A673 (cell line): Measurements from ENCODE around the gene SEC22A.

Source experiments
- EZH2 ChIP-seq: fragments of 200-600 bp; sonication (generic); IDR thresholded peaks from 2 replicates; pipeline ENCODE4 v1.6.1; 2017; ENCODE audit warnings: borderline replicate concordance, low read depth, mild to moderate bottlenecking, mixed read lengths, antibody characterized with exemption, low read length; ENCODE audit not compliant: poor library complexity, severe bottlenecking
- TF ChIP-seq, protein P1 (sequence below): fragments of 300-800, 200-600 bp; sonication (generic); conservative IDR thresholded peaks from 2 replicates; pipeline ENCODE4 v1.5.1; 2017; ENCODE audit warnings: low read depth, mild to moderate bottlenecking, antibody characterized with exemption, low read length, moderate library complexity, mixed read lengths

GRCh38 chr3:123318374-123318773, 116.6 kb downstream of the SEC22A start:
- TF ChIP-seq, protein P1, sequence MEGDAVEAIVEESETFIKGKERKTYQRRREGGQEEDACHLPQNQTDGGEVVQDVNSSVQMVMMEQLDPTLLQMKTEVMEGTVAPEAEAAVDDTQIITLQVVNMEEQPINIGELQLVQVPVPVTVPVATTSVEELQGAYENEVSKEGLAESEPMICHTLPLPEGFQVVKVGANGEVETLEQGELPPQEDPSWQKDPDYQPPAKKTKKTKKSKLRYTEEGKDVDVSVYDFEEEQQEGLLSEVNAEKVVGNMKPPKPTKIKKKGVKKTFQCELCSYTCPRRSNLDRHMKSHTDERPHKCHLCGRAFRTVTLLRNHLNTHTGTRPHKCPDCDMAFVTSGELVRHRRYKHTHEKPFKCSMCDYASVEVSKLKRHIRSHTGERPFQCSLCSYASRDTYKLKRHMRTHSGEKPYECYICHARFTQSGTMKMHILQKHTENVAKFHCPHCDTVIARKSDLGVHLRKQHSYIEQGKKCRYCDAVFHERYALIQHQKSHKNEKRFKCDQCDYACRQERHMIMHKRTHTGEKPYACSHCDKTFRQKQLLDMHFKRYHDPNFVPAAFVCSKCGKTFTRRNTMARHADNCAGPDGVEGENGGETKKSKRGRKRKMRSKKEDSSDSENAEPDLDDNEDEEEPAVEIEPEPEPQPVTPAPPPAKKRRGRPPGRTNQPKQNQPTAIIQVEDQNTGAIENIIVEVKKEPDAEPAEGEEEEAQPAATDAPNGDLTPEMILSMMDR = no peak
- TF ChIP-seq EZH2 = no peak
